ENCODE measurements around the gene SLC30A7.

The SLC30A7 gene

DNA sequence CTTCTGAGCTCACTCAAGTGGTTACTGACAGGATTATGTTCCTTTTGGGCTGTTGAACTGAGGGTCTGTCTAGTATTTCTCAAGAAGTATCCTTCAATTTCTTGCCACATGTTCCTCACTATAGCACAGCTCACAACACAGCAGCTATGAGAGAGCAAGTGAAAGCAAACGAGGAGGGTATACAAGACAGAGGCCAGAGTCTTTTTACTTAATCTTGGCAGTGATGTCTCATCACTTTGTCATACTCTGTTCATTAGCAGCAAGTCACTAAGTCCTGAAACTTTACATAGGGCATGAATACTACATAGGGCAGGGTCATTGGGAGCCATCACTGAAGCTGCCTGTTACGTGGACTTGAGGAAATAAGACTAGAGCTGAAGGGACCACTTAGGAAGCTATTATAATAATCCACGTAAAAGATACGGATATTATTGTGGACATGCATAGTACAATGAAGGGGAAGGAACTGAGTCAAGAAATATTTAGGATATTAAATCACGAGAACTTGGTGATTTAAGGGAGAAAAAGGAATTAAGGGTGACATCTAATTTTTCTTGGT, 63.7 kb downstream of the SLC30A7 start:
- TF ChIP-seq CREB1 (IDR thresholded peaks at IDR 0.05; ENCODE audit: low read depth) (no peak), FOXM1 (IDR thresholded peaks at IDR 0.05; ENCODE audit: borderline replicate concordance, low read depth) (no peak), EP300 (IDR thresholded peaks at IDR 0.05; ENCODE audit: borderline replicate concordance) (no peak), TCF12 (IDR thresholded peaks at IDR 0.05; ENCODE audit: low read depth) (no peak), RAD21 (IDR thresholded peaks at IDR 0.05; ENCODE audit: low read depth) (no peak), TEAD4 (IDR thresholded peaks at IDR 0.05) (no peak), TAF1 (IDR thresholded peaks at IDR 0.05; ENCODE audit: low read depth) (no peak), CEBPB (IDR thresholded peaks at IDR 0.05) (no peak), EGR1 (IDR thresholded peaks at IDR 0.05) (no peak), NFIC (IDR thresholded peaks at IDR 0.05) (no peak), YY1 (IDR thresholded peaks at IDR 0.05; ENCODE audit: low read depth) (no peak), ZBTB7A (IDR thresholded peaks at IDR 0.05; ENCODE audit: low read depth) (no peak)
- TF ChIP-seq, protein P1, sequence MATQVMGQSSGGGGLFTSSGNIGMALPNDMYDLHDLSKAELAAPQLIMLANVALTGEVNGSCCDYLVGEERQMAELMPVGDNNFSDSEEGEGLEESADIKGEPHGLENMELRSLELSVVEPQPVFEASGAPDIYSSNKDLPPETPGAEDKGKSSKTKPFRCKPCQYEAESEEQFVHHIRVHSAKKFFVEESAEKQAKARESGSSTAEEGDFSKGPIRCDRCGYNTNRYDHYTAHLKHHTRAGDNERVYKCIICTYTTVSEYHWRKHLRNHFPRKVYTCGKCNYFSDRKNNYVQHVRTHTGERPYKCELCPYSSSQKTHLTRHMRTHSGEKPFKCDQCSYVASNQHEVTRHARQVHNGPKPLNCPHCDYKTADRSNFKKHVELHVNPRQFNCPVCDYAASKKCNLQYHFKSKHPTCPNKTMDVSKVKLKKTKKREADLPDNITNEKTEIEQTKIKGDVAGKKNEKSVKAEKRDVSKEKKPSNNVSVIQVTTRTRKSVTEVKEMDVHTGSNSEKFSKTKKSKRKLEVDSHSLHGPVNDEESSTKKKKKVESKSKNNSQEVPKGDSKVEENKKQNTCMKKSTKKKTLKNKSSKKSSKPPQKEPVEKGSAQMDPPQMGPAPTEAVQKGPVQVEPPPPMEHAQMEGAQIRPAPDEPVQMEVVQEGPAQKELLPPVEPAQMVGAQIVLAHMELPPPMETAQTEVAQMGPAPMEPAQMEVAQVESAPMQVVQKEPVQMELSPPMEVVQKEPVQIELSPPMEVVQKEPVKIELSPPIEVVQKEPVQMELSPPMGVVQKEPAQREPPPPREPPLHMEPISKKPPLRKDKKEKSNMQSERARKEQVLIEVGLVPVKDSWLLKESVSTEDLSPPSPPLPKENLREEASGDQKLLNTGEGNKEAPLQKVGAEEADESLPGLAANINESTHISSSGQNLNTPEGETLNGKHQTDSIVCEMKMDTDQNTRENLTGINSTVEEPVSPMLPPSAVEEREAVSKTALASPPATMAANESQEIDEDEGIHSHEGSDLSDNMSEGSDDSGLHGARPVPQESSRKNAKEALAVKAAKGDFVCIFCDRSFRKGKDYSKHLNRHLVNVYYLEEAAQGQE (IDR thresholded peaks at IDR 0.05; ENCODE audit: low read depth) = no peak
- TF ChIP-seq, protein P2, sequence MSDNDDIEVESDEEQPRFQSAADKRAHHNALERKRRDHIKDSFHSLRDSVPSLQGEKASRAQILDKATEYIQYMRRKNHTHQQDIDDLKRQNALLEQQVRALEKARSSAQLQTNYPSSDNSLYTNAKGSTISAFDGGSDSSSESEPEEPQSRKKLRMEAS (IDR thresholded peaks at IDR 0.05) = no peak
- TF ChIP-seq, protein P3, sequence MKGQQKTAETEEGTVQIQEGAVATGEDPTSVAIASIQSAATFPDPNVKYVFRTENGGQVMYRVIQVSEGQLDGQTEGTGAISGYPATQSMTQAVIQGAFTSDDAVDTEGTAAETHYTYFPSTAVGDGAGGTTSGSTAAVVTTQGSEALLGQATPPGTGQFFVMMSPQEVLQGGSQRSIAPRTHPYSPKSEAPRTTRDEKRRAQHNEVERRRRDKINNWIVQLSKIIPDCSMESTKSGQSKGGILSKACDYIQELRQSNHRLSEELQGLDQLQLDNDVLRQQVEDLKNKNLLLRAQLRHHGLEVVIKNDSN (IDR thresholded peaks at IDR 0.05) = no peak

DNA sequence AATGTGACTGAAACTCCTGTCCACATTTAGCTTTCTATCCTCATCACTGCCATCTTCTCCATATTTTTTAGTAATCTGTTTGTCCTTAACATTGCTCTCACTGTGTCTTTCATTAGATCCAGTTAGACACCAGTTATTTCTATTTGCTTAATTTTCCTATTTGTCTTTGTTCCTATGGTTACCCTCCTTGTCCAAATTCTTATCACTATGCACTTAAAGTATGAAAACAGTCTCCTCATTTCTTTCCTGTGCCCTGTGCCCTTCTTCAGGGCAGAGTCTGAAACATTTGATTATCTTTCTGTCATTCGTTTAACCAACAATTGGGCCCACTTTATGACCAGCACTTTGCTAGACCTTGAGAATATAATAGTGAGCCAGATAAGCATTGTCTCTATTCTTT, 64.2 kb downstream of the SLC30A7 start:
- TF ChIP-seq, protein P3 (IDR thresholded peaks at IDR 0.05) = no peak
- TF ChIP-seq NFIC (IDR thresholded peaks at IDR 0.05) = no peak
- no peak for TF ChIP-seq YY1 (IDR thresholded peaks at IDR 0.05; ENCODE audit: low read depth)
- TF ChIP-seq TCF12 (IDR thresholded peaks at IDR 0.05; ENCODE audit: low read depth) = no peak
- TF ChIP-seq CEBPB (IDR thresholded peaks at IDR 0.05) = no peak
- no peak for TF ChIP-seq EGR1 (IDR thresholded peaks at IDR 0.05)
- no peak for TF ChIP-seq TAF1 (IDR thresholded peaks at IDR 0.05; ENCODE audit: low read depth)
- TF ChIP-seq FOXM1 (IDR thresholded peaks at IDR 0.05; ENCODE audit: borderline replicate concordance, low read depth) = no peak
- TF ChIP-seq RAD21 (IDR thresholded peaks at IDR 0.05; ENCODE audit: low read depth) = no peak
- TF ChIP-seq, protein P2 (IDR thresholded peaks at IDR 0.05) = no peak
- TF ChIP-seq, protein P1 (IDR thresholded peaks at IDR 0.05; ENCODE audit: low read depth) = no peak
- TF ChIP-seq CREB1 (IDR thresholded peaks at IDR 0.05; ENCODE audit: low read depth) = no peak
- TF ChIP-seq ZBTB7A (IDR thresholded peaks at IDR 0.05; ENCODE audit: low read depth) = no peak
- no peak for TF ChIP-seq EP300 (IDR thresholded peaks at IDR 0.05; ENCODE audit: borderline replicate concordance)
- TF ChIP-seq TEAD4 (IDR thresholded peaks at IDR 0.05) = no peak

DNA sequence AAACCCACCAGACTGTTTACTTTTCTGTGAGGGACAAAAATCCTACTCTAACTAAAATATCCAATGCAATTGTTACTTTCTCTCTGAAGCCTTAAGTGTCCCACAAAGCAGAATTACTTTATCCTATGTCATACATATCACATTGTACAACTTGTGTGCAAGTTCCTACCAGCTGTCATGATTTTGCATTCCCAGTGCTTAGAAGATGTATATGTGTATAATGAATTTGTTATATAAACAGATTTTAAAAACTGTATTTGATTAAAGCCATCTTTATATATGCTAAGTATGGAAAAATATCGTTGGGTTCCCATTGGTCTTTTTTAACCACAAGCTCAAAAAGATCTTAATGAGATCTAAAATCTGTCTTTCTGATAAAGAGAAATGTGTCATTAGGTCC, 72.7 kb downstream of the SLC30A7 start:
- TF ChIP-seq YY1 (IDR thresholded peaks at IDR 0.05; ENCODE audit: low read depth) = no peak

DNA sequence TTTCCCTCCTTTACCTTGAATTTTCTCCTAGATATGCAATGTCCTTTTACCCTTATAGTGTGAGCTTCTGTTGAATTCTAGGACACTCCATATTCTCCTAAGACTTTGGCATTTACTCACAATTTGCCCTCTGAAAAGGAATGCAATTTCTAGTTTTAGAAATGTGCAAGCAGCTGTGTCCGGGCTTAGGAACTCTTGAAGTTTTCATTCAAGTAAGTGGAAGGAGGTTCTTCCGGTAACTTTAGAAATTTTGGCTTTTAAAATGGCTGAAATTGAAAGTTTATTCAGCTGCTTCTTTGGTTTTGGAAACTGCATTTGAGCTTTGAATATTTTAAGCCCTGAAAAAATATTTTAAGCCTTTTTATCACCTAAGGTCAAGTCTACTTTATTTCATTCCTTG, 73.4 kb downstream of the SLC30A7 start:
- TF ChIP-seq YY1 (IDR thresholded peaks at IDR 0.05; ENCODE audit: low read depth) = no peak
- no peak for TF ChIP-seq EP300 (IDR thresholded peaks at IDR 0.05; ENCODE audit: borderline replicate concordance)
- no peak for TF ChIP-seq CEBPB (IDR thresholded peaks at IDR 0.05)
- TF ChIP-seq ZBTB7A (IDR thresholded peaks at IDR 0.05; ENCODE audit: low read depth) = no peak
- no peak for TF ChIP-seq FOXM1 (IDR thresholded peaks at IDR 0.05; ENCODE audit: borderline replicate concordance, low read depth)

DNA sequence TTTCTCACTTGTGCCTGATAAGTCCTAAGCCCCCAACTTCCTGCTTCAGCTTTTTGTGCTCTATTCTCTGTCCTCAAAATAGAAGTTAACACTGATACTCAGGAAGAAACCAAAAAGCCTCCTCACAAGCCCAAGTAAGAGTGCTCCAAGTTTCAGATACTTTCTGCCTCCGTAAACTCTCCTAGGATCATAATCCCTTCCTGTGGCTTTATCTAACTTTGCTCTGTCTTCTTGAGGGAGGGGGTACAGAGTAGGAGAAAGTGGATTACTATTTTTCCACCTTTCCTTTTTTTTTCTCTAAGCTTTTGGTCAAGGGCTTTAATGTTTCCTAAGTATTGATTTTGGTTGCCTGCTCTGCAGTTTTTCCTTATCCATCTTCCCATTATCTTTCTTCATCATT, 75.1 kb downstream of the SLC30A7 start:
- TF ChIP-seq FOXM1 (IDR thresholded peaks at IDR 0.05; ENCODE audit: borderline replicate concordance, low read depth) (no peak), TCF12 (IDR thresholded peaks at IDR 0.05; ENCODE audit: low read depth) (no peak), EGR1 (IDR thresholded peaks at IDR 0.05) (no peak), EP300 (IDR thresholded peaks at IDR 0.05; ENCODE audit: borderline replicate concordance) (no peak), TEAD4 (IDR thresholded peaks at IDR 0.05) (no peak), CEBPB (IDR thresholded peaks at IDR 0.05) (no peak), ZBTB7A (IDR thresholded peaks at IDR 0.05; ENCODE audit: low read depth) (no peak), CREB1 (IDR thresholded peaks at IDR 0.05; ENCODE audit: low read depth) (no peak), YY1 (IDR thresholded peaks at IDR 0.05; ENCODE audit: low read depth) (no peak), TAF1 (IDR thresholded peaks at IDR 0.05; ENCODE audit: low read depth) (no peak), NFIC (IDR thresholded peaks at IDR 0.05) (no peak), RAD21 (IDR thresholded peaks at IDR 0.05; ENCODE audit: low read depth) (no peak)
- TF ChIP-seq, protein P1 (IDR thresholded peaks at IDR 0.05; ENCODE audit: low read depth) = no peak
- TF ChIP-seq, protein P3 (IDR thresholded peaks at IDR 0.05) = no peak
- TF ChIP-seq, protein P2 (IDR thresholded peaks at IDR 0.05) = no peak

Measured in Ishikawa (cell line).